HepG2 (cell line): ENCODE results near the gene VPS4B. TPM values are rescaled to one million over a fixed set of nuclear protein-coding genes. Genes with fewer than 3 reads are reported as not detected.

Experiments used
- ATAC-seq: fragments of 200-7000 bp; cut with Tn5 transposase; 3 replicates; pipeline ENCODE4 v1.9.1; 2020; ENCODE audit warnings: mild to moderate bottlenecking, moderate library complexity
- BruUV-seq: library from RNA; stranded (reverse); fragments of 400-500 nt; replicated peaks from 2 replicates; lab custom pipeline; 2021; lab: Mats Ljungman, UMichigan
- CTCF ChIA-PET: fragments of 300-600 bp; formaldehyde crosslinking; extraction: SDS; loops from one replicate; lab custom pipeline; 2021; ENCODE audit warnings: low total read pairs, inconsistent platforms, low intra/inter-chr PET ratio; lab: Yijun Ruan, JAX
- POLR2A ChIA-PET: fragments of 350-600 bp; sonication (Branson Sonifier 250); formaldehyde crosslinking; loops from one replicate; lab custom pipeline; 2020; ENCODE audit warnings: antibody characterized with exemption, inconsistent platforms; lab: Yijun Ruan, JAX
- DNase-seq: peaks from one replicate; pipeline ENCODE4 v3.0.0-alpha.2; 2015; ENCODE audit warnings: low spot score
- FAIRE-seq: peaks from 3 replicates; lab custom pipeline; 2011; peaks lifted over from hg19 to GRCh38; lab: Jason Lieb, UNC
- H2AFZ ChIP-seq: one replicate; pipeline ENCODE4 v1.6.1; 2011; ENCODE audit warnings: low read length, inconsistent platforms
- H3K27ac ChIP-seq: fragments of 300-600 bp; 3 replicates; pipeline ENCODE4 v1.8.0; 2011; ENCODE audit warnings: mixed run types, mild to moderate bottlenecking, mixed read lengths, low read length, inconsistent platforms; ENCODE audit not compliant: insufficient read depth; ENCODE audit errors: extremely low read length
- H3K27me3 ChIP-seq, 2 experiments: fragments of 200-600 bp in 1 of 2; 2 replicates in 1 of 2; 3 replicates in 1 of 2; pipeline versions ENCODE4 v1.6.0 to v1.8.0; 2011; ENCODE audit warnings: low read length in 2 of 2, mild to moderate bottlenecking in 2 of 2, moderate library complexity in 2 of 2, inconsistent platforms in 1 of 2; ENCODE audit not compliant: insufficient read depth in 2 of 2, control insufficient read depth in 1 of 2
- H3K36me3 ChIP-seq, 2 experiments: fragments of 200-600 bp in 1 of 2; replicated peaks in 1 of 2; 2 replicates in 1 of 2; 3 replicates in 1 of 2; pipeline versions ENCODE4 v1.5.1 to v1.8.0; 2011; ENCODE audit warnings: low read length in 2 of 2, inconsistent platforms in 1 of 2; ENCODE audit not compliant: insufficient read depth in 2 of 2, control insufficient read depth in 1 of 2
- H3K4me1 ChIP-seq: 2 replicates; pipeline ENCODE4 v1.5.1; 2012; ENCODE audit warnings: low read length, inconsistent platforms; ENCODE audit not compliant: insufficient read depth
- H3K4me2 ChIP-seq: 2 replicates; pipeline ENCODE4 v1.6.0; 2011; ENCODE audit warnings: low read depth, low read length, inconsistent platforms
- H3K4me3 ChIP-seq, 3 experiments: fragments of 200-600 bp in 1 of 3; sonication (generic), shearing (Covaris generic) in 1 of 3; replicated peaks in 1 of 3; 2 replicates each; pipeline ENCODE4 v1.5.1; 2011 to 2016; ENCODE audit warnings: low read length in 3 of 3, inconsistent platforms in 2 of 3, low read depth in 2 of 3, mild to moderate bottlenecking in 2 of 3, control low read depth in 1 of 3, mixed read lengths in 1 of 3; ENCODE audit not compliant: insufficient read depth in 1 of 3
- H3K79me2 ChIP-seq: one replicate; pipeline ENCODE4 v1.6.1; 2011; ENCODE audit warnings: low read length, inconsistent platforms; ENCODE audit not compliant: insufficient read depth
- H3K9ac ChIP-seq: 2 replicates; pipeline ENCODE4 v1.6.0; 2011; ENCODE audit warnings: mild to moderate bottlenecking, low read depth, low read length, inconsistent platforms; ENCODE audit not compliant: insufficient read depth
- H3K9me3 ChIP-seq: 2 replicates; pipeline ENCODE4 v1.5.1; 2012; ENCODE audit warnings: mild to moderate bottlenecking, low read length
- H4K20me1 ChIP-seq: 2 replicates; pipeline ENCODE4 v1.6.0; 2011; ENCODE audit warnings: inconsistent platforms, mild to moderate bottlenecking, low read length, moderate library complexity; ENCODE audit not compliant: insufficient read depth
- MATR3 ChIP-seq: sonication (generic); formaldehyde crosslinking; IDR thresholded peaks from 2 replicates; pipeline ENCODE4 v1.4.0; 2020; ENCODE audit warnings: missing genetic modification reagents
- ZFP91 ChIP-seq: sonication (generic); formaldehyde crosslinking; IDR thresholded peaks from 2 replicates; pipeline ENCODE4 v1.9.0; 2022; ENCODE audit warnings: missing genetic modification reagents, mild to moderate bottlenecking, borderline replicate concordance
- ZNF629 ChIP-seq: sonication (generic); formaldehyde crosslinking; conservative IDR thresholded peaks from 2 replicates; pipeline ENCODE4 v1.5.0; 2020; ENCODE audit warnings: missing genetic modification reagents
- ZNF660 ChIP-seq: sonication (generic); formaldehyde crosslinking; IDR thresholded peaks from 2 replicates; pipeline ENCODE4 v1.5.1; 2020; ENCODE audit warnings: mild to moderate bottlenecking, low read depth, missing genetic modification reagents, borderline replicate concordance
- WGBS: methylation state at CpG from one replicate; pipeline ENCODE4 v1.1.6; 2017; ENCODE audit warnings: low lambda C conversion rate; 5-methylcytosine and 5-hydroxymethylcytosine counted together
- in situ Hi-C: cut with HindIII; loops from 2 replicates; pipeline ENCODE4 v1.10.0; 2017; ENCODE audit warnings: low pct_unique_long_range_greater_than_20kb; ENCODE audit not compliant: extremely low pct_ligation_motif_present
- intact Hi-C: fragments of 100-400 bp; cut with micrococcal nuclease; formaldehyde crosslinking; loops from one replicate; pipeline ENCODE4 v1.10.0; 2022; ENCODE audit not compliant: unreplicated experiment
- polyA plus RNA-seq, 8 experiments: library from polyadenylated mRNA; depleted of rRNA in 3 of 8; stranded (reverse) in 7 of 8; unstranded in 1 of 8; fragments of >200 nt; fragmentation: Illumina TruSeq in 4 of 8; extraction: Trizol in 4 of 8; gene quantifications; 2 replicates each; pipeline versions ENCODE4 v1.2.1 to v1.2.3, GENCODE V29; 2011 to 2016; ENCODE audit warnings: low read depth in 4 of 8, missing spikeins in 1 of 8, mixed read lengths in 1 of 8; ENCODE audit not compliant: insufficient read depth in 1 of 8
- total RNA-seq, 5 experiments: library from RNA; depleted of rRNA; stranded (reverse); fragments of >200 nt; fragmentation: Illumina TruSeq; extraction: Trizol; gene quantifications; 2 replicates each; pipeline ENCODE4 v1.2.3, GENCODE V29; 2016; ENCODE audit warnings: low read depth in 1 of 5

The VPS4B gene
- total and polyA plus RNA-seq, 2 of the 13 experiments (the other 11 are each of a cell fraction or from before 2014, with no cell fraction given): 12.8 to 25.9 TPM

GRCh38 chr18:63356272-63356896 lies 65.9 kb downstream of the VPS4B start:
- no TSS peak for BruUV-seq
- H3K4me2 ChIP-seq: no peak overlapping the region
- H3K79me2 ChIP-seq: no peaks in the 10 kb centered on the region
- no peak overlapping the region for H2AFZ ChIP-seq
- no peak overlapping the region for H3K27ac ChIP-seq
- no peak for TF ChIP-seq ZFP91 (CRISPR knock-in tag)
- no peak for TF ChIP-seq MATR3 (CRISPR knock-in tag)
- in situ Hi-C loops: no loop called here
- intact Hi-C loops: no loop called here
- H3K9ac ChIP-seq: no peak overlapping the region
- H3K4me3 ChIP-seq: no peak overlapping the region
- ATAC-seq: no peak
- peaks cover 20 to 59% of the 10 kb centered on the region in 2 experiments for H3K36me3 ChIP-seq
- WGBS: 96% methylated on average over 7 of the region's 7 CpGs
- DNase-seq: no peak
- no peak for FAIRE-seq
- H3K27me3 ChIP-seq: no peaks in the 10 kb centered on the region
- no peaks in the 10 kb centered on the region for H3K9me3 ChIP-seq
- CTCF ChIA-PET: no interaction called here
- no peaks in the 10 kb centered on the region for H3K4me1 ChIP-seq
- H4K20me1 ChIP-seq: no peaks in the 10 kb centered on the region
- POLR2A ChIA-PET: interaction anchor here (1.0 to 1.4 kb wide), 2 partner anchors 10 to 11 kb away, joined by 3 to 5 read pairs; partner anchors contain the start of gene KDSR

- ChIA-PET CTCF (no interaction called here), POLR2A (no interaction called here)
- Histone ChIP-seq H4K20me1 (no peaks in the 10 kb centered on the region), H2AFZ (no peak overlapping the region), H3K9ac (no peak overlapping the region), H3K4me3 (no peak overlapping the region), H3K27ac (no peak overlapping the region), H3K9me3 (no peaks in the 10 kb centered on the region), H3K27me3 (no peaks in the 10 kb centered on the region), H3K36me3 (peaks cover 32 to 77% of the 10 kb centered on the region in 2 experiments), H3K4me2 (no peak overlapping the region), H3K79me2 (no peaks in the 10 kb centered on the region), H3K4me1 (peaks cover 3% of the 10 kb centered on the region; the same call in 1 of the 2 replicates)
- 50% methylated on average over 2 of the region's 2 CpGs for WGBS
- TF ChIP-seq ZNF629: peak; percentile 61
- no peak for TF ChIP-seq ZNF660 (CRISPR knock-in tag)
- in situ Hi-C loops (no loop called here), intact Hi-C loops (no loop called here)
- no peak for ATAC-seq
- no TSS peak for BruUV-seq
- no peak for DNase-seq
- FAIRE-seq: no peak
Measured at GRCh38 chr18:63350230-63350629, 72.0 kb downstream of the VPS4B start.
